Breast epithelium (tissue), 4 donors: ENCODE data around the gene ZNF428. TPM values are rescaled to one million over a fixed set of nuclear protein-coding genes. Genes with fewer than 3 reads are reported as not detected.
A peak's percentile ranks its signal among the peaks of the same experiment; 100 is the strongest.
"Not testable (repeated sequence)": the region's sequence is repeated elsewhere in the genome, so short reads cannot be mapped to it uniquely, and the experiment has no call there.

ENCODE experiments used
- DNase-seq, 2 donors: peaks; one replicate each; pipeline ENCODE4 v3.0.0-alpha.2; 2019; ENCODE audit warnings: low spot score in 2 of 2
- H3K27ac ChIP-seq, 2 donors: fragments of 200-600 bp; sonication (generic) in 1 of 2; one replicate each; pipeline ENCODE4 v1.5.1; 2016 to 2019; ENCODE audit warnings: mild to moderate bottlenecking in 1 of 2
- H3K27me3 ChIP-seq, 2 donors: fragments of 200-600 bp; sonication (generic) in 1 of 2; one replicate each; pipeline versions ENCODE4 v1.5.1 to v1.6.0; 2017 to 2019; ENCODE audit warnings: control low read depth in 1 of 2, mild to moderate bottlenecking in 1 of 2
- H3K36me3 ChIP-seq: fragments of 200-600 bp; one replicate; pipeline ENCODE4 v1.5.1; 2019
- H3K4me1 ChIP-seq, 2 donors: fragments of 200-600 bp; sonication (generic); one replicate each; pipeline ENCODE4 v1.5.1; 2016 to 2019; ENCODE audit warnings: control low read depth in 1 of 2
- H3K4me3 ChIP-seq, 3 donors: fragments of 200-600 bp; sonication (generic); 1 replicate in 2 of 3; 2 replicates in 1 of 3; pipeline ENCODE4 v1.5.1; 2016 to 2019; ENCODE audit warnings: mild to moderate bottlenecking in 3 of 3, moderate library complexity in 2 of 3
- H3K9me3 ChIP-seq, 2 donors: fragments of 200-600 bp; sonication (generic) in 1 of 2; one replicate each; pipeline ENCODE4 v1.5.1; 2016 to 2019; ENCODE audit warnings: control low read depth in 1 of 2
- POLR2A ChIP-seq: fragments of 450-650 bp; IDR thresholded peaks from one replicate; pipeline ENCODE4 v1.6.1; 2016; ENCODE audit warnings: antibody characterized with exemption, mild to moderate bottlenecking, moderate library complexity
- POLR2AphosphoS5 ChIP-seq, 3 donors: sonication (generic); formaldehyde crosslinking; IDR thresholded peaks; one replicate each; pipeline ENCODE4 v1.6.1; 2017; ENCODE audit warnings: antibody characterized with exemption in 3 of 3
- intact Hi-C: fragments of 100-400 bp; cut with DNase I; formaldehyde crosslinking; loops from one replicate; pipeline ENCODE4 v1.15.1; 2023; ENCODE audit warnings: low total_unique reads
- total RNA-seq, 3 donors: library from RNA; depleted of rRNA; stranded (reverse); fragments of >200 nt; gene quantifications; one replicate each; pipeline ENCODE4 v1.1.0, GENCODE V29; 2016
- TF ChIP-seq, protein P1 (sequence below), 3 donors: fragments of 450-650 bp; IDR thresholded peaks; one replicate each; pipeline ENCODE4 v1.5.1; 2016 to 2017; ENCODE audit warnings: antibody characterized with exemption in 3 of 3, mild to moderate bottlenecking in 3 of 3, moderate library complexity in 3 of 3

ZNF428 gene
- total RNA-seq, 3 donors from 2014 or later, result 24.7 to 31.1 (median 28.2) TPM

DNA sequence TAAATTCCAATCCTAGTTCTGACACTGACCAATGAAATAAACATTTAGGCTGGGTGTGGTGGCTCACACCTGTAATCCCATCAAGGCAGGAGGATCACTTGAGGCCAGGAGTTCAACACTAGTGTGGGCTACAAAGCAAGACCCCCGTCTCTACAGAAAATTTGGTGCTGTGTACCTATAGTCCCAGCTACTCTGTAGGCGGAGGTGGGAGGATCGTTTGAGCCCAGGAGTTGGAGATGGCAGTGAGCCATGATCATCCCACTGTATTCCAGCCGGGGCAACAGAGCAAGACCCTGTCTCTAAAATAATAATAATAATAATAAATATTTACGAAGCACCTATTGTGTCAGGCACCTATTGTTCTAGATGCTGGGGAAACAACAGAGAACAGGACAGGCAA, 30.2 kb downstream of the ZNF428 start:
- DNase-seq, result no peak
- Histone ChIP-seq H3K4me1 (no peaks in the 10 kb centered on the region), H3K9me3 (no peaks in the 10 kb centered on the region), H3K4me3 (no peak overlapping the region), H3K27ac (no peak overlapping the region), H3K36me3 (peaks cover 6% of the 10 kb centered on the region), H3K27me3 (no peaks in the 10 kb centered on the region)
- intact Hi-C loops, result no loop called here
- TF ChIP-seq, protein P1, sequence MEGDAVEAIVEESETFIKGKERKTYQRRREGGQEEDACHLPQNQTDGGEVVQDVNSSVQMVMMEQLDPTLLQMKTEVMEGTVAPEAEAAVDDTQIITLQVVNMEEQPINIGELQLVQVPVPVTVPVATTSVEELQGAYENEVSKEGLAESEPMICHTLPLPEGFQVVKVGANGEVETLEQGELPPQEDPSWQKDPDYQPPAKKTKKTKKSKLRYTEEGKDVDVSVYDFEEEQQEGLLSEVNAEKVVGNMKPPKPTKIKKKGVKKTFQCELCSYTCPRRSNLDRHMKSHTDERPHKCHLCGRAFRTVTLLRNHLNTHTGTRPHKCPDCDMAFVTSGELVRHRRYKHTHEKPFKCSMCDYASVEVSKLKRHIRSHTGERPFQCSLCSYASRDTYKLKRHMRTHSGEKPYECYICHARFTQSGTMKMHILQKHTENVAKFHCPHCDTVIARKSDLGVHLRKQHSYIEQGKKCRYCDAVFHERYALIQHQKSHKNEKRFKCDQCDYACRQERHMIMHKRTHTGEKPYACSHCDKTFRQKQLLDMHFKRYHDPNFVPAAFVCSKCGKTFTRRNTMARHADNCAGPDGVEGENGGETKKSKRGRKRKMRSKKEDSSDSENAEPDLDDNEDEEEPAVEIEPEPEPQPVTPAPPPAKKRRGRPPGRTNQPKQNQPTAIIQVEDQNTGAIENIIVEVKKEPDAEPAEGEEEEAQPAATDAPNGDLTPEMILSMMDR (IDR thresholded peaks at IDR 0.05), result no peak
- no peak for TF ChIP-seq POLR2AphosphoS5 (IDR thresholded peaks at IDR 0.05)
- TF ChIP-seq POLR2A, result no peak

DNA sequence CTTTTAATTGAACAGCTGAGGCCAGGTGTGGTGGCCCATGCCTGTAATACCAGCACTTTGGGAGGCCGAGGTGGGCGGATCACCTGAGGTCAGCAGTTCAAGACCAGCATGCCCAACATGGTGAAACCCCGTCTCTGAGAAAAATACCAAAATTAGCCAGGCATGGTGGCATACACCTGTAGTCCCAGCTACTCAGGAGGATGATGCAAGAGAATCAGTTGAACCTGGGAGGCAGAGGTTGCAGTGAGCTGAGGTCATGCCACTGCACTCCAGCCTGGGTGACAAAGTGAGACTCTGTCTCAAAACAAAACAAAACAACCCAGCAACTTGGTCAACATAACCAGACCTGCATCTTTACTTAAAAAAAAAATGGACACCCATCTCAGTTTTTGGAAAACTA, 32.4 kb downstream of the ZNF428 start:
- H3K27ac ChIP-seq, intact Hi-C loops, H3K27me3 ChIP-seq, H3K9me3 ChIP-seq, DNase-seq, H3K36me3 ChIP-seq, H3K4me1 ChIP-seq, H3K4me3 ChIP-seq: not testable (repeated sequence)

DNA sequence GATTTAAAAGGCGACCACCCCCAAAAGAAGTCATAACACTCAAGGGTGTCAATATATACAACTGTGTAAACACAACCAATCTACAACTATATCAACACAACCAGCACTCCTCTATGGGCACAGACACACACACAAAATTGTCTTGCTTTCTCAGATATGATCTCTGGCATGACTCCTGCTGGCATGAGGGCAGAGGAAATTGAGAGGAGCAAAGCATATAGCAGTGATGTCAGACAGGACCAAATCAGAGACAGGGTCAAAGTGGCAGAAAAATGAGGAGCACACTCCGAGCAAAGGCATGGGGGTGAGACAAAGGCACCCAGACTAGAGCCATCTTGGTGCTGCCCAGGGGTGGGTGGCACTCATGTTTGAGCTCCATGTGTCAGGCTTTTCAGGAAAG, 33.1 kb downstream of the ZNF428 start:
- DNase-seq, result no peak
- no peak overlapping the region for H3K27ac ChIP-seq
- H3K27me3 ChIP-seq, result no peaks in the 10 kb centered on the region
- no peaks in the 10 kb centered on the region for H3K9me3 ChIP-seq
- H3K4me3 ChIP-seq, result no peak overlapping the region
- TF ChIP-seq POLR2AphosphoS5 (IDR thresholded peaks at IDR 0.05) (no peak), POLR2A (no peak)
- TF ChIP-seq, protein P1 (IDR thresholded peaks at IDR 0.05), result no peak
- no peaks in the 10 kb centered on the region for H3K36me3 ChIP-seq
- H3K4me1 ChIP-seq, result no peaks in the 10 kb centered on the region
- intact Hi-C loops, result no loop called here

GRCh38 chr19:43584484-43584883, 34.9 kb downstream of the ZNF428 start:
- peak overlapping the region in 1 of 2 donors; percentile 55 for H3K27ac ChIP-seq
- H3K9me3 ChIP-seq, result no peaks in the 10 kb centered on the region
- TF ChIP-seq, protein P1 (IDR thresholded peaks at IDR 0.05), result no peak
- intact Hi-C loops, result no loop called here
- no peak for DNase-seq
- no peaks in the 10 kb centered on the region for H3K27me3 ChIP-seq
- no peak overlapping the region for H3K4me3 ChIP-seq
- H3K4me1 ChIP-seq, result no peaks in the 10 kb centered on the region
- H3K36me3 ChIP-seq, result no peaks in the 10 kb centered on the region

GRCh38 chr19:43582495-43582894, 36.9 kb downstream of the ZNF428 start:
- no peak overlapping the region for H3K4me3 ChIP-seq
- no peaks in the 10 kb centered on the region for H3K36me3 ChIP-seq
- H3K27me3 ChIP-seq, result no peaks in the 10 kb centered on the region
- H3K9me3 ChIP-seq, result no peaks in the 10 kb centered on the region
- intact Hi-C loops, result no loop called here
- no peak for DNase-seq
- TF ChIP-seq POLR2A (no peak), POLR2AphosphoS5 (IDR thresholded peaks at IDR 0.05) (no peak)
- TF ChIP-seq, protein P1 (IDR thresholded peaks at IDR 0.05), result no peak
- H3K27ac ChIP-seq, result no peak overlapping the region
- no peaks in the 10 kb centered on the region for H3K4me1 ChIP-seq

- intact Hi-C loops, result no loop called here
- peak overlapping the region; percentile 73 to 90 for H3K27ac ChIP-seq
- no peaks in the 10 kb centered on the region for H3K36me3 ChIP-seq
- TF ChIP-seq, protein P1 (IDR thresholded peaks at IDR 0.05), result no peak
- TF ChIP-seq POLR2A (no peak), POLR2AphosphoS5 (IDR thresholded peaks at IDR 0.05) (no peak)
- no peaks in the 10 kb centered on the region for H3K9me3 ChIP-seq
- no peak for DNase-seq
- peak overlapping the region; percentile 46 to 71 (median 55) for H3K4me3 ChIP-seq
- no peaks in the 10 kb centered on the region for H3K4me1 ChIP-seq
- no peaks in the 10 kb centered on the region for H3K27me3 ChIP-seq
These were observed 38.0 kb downstream of the ZNF428 start for GRCh38 chr19:43581467-43581866.
